ENCODE results near the gene DPP7.

DPP7 gene

GRCh38 chr9:137114613-137115393 lies at the start of gene DPP7:
Gene DPP7, minus strand, starts transcription at chr9:137114733. Its CDS starts 20 bp downstream, at chr9:137114713.
- DNase-seq = peak; percentile 87

GRCh38 chr9:137163805-137164204 lies 49.3 kb upstream of the DPP7 start:
- no peak for DNase-seq

GRCh38 chr9:137163365-137163715 lies 48.8 kb upstream of the DPP7 start:
- DNase-seq = no peak

GRCh38 chr9:137162505-137163364 lies 48.2 kb upstream of the DPP7 start:
- DNase-seq = no peak

- DNase-seq = no peak
These were observed 47.3 kb upstream of the DPP7 start for GRCh38 chr9:137161558-137162486.

GRCh38 chr9:137160716-137161557 lies 46.4 kb upstream of the DPP7 start:
- no peak for DNase-seq

GRCh38 chr9:137160054-137160425 lies 45.5 kb upstream of the DPP7 start:
- DNase-seq = no peak

- DNase-seq = no peak
These were observed 44.8 kb upstream of the DPP7 start for GRCh38 chr9:137159105-137160053.

- no peak for DNase-seq
These were observed 44.1 kb upstream of the DPP7 start for GRCh38 chr9:137158625-137159024.

- no peak for DNase-seq
These were observed 43.3 kb upstream of the DPP7 start for GRCh38 chr9:137157618-137158415.

GRCh38 chr9:137156567-137157375 lies 42.2 kb upstream of the DPP7 start:
- DNase-seq = peak; percentile 90

- no peak for DNase-seq
These were observed 38.4 kb upstream of the DPP7 start for GRCh38 chr9:137152844-137153405.

- peak; percentile 87 for DNase-seq
These were observed 36.3 kb upstream of the DPP7 start for GRCh38 chr9:137150617-137151457.

GRCh38 chr9:137149942-137150616 lies 35.5 kb upstream of the DPP7 start:
- DNase-seq = peak; percentile 78

- DNase-seq = no peak
These were observed 34.8 kb upstream of the DPP7 start for GRCh38 chr9:137149363-137149762.

GRCh38 chr9:137148661-137149060 lies 34.1 kb upstream of the DPP7 start:
- DNase-seq = no peak

- DNase-seq = no peak
These were observed 33.7 kb upstream of the DPP7 start for GRCh38 chr9:137148242-137148641.
